GM19468 (cell line): ENCODE data around the gene MIGA2.

Source experiments
- ATAC-seq: cut with Tn5 transposase; IDR thresholded peaks from one replicate; pipeline ENCODE4 v1.9.1; 2021; ENCODE audit warnings: mild to moderate bottlenecking, moderate library complexity, moderate number of reproducible peaks; ENCODE audit not compliant: unreplicated experiment; ENCODE audit errors: extremely low read depth

The MIGA2 gene

DNA sequence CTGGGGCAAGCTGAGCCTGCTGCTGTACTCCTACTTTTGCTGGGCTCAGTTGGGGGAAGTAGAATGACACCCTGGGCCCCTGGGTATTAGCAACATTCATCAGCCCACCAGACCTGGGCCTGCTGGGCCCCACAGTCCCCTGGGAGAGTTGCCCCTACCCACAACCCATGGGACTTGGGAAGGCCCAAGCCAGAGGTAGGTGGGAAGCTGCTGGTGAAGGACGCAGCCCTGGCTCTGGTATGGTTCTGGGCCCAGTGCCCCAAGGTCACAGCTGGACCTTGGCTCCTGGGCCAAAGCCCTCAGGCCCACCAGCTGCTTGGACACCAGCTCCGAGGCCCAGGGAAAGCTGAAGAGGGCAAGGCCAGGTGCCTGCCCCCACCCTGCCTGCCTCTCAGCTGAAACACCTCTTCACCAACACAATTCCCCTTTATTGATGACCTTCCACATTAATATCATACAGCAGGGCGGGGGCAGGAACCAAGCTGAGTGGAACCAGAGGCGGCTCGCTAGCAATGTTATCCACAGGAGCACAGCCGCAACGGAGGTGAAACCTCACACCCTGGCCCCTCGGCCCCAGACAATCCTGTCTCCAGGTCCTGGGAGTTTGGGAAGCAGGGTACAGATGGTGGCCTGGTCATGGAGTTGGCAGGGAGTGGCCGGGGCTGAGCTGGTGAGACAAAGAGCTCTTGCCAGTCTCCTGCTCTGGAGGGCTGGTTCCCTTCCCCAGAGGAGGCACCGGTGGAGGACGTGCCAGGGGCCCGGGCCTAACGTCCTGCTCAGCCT lies 58.2 kb downstream of the MIGA2 start:
- no peak for ATAC-seq

DNA sequence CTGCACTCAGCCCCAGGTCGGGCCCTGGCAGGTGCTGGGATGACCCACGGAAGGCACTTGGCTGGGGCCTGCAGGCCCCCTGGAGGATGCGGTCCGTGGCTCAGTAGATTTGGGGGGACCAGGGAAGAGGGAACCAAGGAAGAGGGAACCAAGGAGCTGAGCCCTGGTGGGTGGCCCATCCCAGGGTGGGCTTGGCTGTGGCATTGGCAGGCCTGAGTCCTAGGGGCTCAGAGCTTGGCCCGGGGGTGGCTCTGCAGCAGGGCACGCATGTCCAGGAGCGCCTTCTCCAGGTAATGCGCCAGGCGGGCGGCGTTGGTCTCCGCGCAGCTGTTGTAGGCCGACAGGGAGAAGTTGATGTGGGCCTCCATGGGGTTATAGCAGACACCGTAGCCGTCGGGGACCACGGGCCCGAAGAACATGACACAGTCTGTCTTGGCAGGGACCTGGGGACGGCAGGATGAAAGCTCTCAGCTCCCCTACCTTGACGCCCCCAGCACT lies 58.8 kb downstream of the MIGA2 start:
- no peak for ATAC-seq

DNA sequence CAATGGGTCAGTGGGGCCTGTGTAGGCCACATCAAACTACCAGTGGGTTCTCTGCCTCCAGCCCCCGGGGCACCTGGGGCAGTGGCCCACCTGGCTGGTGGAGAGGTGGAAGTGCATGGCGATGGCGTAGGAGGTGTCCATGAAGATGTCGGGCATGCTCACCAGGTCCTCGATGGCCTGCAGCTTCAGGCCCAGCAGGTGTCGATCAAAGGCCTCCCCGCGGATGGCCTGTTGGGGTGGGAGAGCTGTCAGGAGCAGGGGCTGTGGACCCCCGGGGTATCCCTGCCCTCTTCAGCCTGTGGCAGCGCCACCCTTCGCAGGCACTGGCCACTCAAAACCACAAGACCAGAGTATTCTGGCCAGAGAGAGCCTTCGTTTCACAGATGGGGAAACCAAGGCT lies 59.5 kb downstream of the MIGA2 start:
- no peak for ATAC-seq

DNA sequence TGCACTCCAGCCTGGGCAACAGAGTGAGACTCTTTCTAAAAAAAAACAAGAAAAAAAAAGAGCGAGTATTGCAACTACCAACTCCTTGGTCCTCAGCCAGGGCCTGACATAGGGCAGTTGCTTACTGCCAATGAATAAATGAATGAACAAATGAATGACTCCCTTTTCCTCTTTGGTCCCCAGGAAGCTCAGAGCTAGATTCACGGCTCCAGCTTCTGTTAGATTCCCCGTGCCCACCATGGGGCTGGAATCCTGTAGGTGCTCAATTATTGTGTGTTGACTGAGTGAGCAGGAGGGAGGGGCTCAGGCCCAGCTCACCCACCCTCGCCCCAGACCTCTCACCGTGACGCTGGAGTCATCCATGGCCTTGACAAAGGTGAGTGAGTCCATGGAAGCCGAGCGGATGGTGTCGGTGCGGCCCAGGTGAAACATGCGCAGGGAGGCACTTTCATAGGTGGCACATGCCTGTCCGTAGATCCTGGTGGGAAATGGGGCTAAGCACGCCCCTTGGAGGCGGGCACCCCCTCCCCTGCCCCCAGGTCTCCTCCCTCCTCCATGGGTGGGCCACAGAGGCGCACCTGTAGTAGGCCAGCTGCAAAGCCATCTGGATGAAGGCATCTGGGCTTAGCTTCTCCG lies 61.4 kb downstream of the MIGA2 start:
- no peak for ATAC-seq

DNA sequence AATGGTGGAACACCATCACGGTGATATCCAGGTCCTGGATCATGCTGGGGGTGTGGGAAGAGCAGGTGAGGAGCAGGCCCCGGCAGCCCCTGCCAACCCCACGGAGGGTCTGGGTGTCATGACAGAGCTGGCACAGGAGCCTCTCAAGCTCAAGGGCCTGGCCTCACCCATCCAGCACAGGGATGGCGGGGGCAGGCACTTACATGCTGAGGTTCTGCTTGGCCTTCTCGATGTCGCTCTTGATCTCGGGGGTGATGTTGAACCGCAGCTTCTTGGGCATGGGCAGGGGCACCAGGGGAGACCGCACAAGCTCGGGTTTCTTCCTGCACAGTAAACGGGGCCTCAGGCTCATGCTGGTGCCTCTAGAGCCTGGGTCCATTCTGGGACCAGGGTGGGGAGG lies 61.9 kb downstream of the MIGA2 start:
- no peak for ATAC-seq

DNA sequence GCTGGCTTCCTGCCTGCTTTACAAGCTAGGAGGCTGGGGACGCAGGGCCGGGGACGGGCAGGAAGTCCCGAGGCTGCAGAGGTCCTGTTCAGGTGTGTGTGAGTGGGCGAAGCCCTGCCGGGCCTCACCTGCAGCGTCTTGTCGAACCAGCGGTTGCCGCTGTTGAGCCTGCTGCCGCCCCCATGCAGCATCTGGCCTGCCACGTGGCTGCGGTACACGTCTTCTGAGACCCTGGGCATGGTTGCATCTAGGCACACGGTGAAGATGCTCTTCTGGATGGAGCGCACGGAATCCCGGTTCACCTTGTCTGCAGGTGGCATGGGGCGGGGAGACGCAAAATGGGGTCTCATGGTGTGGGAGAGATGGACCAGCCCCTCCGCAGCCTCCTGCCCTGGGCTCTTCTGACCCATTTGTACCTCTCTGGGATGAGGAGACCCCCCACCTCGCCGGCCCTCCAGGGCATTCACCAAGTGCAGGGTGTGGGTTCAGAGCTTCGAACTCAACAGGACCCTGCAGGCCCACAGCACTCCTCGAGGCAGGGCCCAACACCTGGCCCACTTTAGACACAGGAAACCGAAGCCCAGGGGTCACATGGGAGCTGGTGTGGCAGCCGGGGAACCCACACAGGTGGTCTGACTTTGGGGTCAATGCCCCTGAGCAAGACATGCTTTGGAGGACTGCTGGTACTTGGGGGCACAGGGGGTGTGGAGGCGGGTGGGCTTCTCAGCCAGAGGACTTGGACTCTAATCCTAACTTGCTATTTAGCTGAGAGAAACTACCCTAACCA lies 64.2 kb downstream of the MIGA2 start:
- ATAC-seq: no peak

DNA sequence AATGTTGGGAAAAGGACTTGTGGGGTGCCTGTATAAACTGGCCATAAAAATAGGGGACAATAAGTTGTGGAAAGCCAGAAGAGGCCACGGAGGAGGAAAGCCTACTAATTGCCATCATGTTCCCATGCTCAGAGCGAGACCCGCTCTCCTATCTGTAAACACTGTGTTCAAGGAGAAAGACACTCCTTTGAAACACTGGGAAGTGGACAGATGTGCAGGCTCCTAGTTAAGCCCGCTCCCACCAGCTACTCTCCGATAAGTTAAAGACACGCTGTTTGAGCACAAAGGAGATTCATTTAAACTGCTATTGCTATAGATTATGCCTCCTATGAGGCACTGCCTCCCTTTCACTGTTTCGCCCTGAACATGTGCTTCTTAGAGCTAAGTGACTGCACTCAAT lies 64.9 kb downstream of the MIGA2 start:
- no peak for ATAC-seq

DNA sequence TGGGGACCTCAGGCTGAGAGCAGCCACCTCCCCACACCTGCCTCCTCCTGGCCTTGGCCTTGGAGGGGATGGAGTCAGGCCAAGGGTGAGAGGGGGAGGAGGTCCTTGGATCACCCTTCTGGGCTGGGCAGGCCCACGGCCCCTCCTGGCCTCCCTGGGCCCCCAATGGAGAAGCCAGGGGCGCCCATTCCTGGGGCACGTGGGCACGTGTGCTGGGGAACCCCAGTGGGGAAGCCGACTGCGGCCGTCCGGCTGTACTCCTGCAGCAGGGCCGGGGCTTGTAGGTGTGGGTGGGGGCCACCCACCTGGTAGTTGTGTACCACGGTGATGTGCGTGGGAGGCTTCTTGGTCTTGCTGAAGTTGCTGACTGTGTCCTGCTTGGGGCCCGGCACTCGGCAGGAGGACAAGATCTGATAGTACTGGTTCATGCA lies 65.7 kb downstream of the MIGA2 start:
- ATAC-seq: no peak

DNA sequence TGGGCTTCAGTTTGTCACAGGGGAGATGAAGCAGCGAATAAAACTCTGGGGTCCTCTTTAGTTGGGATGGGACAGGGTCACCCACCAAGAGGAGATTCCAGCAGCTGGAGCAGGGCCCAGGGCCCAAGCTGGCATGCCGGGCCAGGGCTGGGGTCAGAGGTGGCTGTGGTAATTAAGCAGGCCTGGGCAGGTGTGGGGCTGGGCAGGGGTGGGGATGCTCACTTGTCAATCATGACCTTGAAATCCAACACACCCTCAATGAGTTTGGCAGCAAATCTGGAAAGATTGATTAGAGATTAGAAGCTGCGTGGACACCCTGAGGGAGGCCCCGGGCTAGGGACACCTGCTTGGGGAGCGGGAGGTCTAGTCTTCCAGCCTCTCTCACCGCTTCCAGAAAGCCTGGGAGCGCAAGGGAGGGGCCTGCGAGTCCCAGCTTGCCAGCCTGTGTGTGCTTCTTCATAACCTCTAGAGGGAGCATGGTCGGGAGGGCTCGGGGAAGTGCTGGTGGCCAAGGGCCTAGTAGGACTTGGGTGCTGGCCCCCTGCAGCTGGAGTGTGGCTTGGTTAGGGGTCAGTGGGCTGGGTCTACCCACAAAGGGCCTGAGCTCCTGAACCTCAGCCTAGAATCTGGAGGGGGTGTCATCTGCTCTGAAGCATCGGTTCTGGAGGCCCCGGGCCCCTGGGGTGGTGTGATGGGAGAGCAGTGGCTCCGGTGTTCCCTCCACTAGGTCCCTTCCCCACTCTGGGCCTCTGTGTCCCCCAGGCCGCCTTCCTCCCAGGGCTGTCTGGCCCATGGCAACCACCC lies 66.6 kb downstream of the MIGA2 start:
- ATAC-seq: no peak

DNA sequence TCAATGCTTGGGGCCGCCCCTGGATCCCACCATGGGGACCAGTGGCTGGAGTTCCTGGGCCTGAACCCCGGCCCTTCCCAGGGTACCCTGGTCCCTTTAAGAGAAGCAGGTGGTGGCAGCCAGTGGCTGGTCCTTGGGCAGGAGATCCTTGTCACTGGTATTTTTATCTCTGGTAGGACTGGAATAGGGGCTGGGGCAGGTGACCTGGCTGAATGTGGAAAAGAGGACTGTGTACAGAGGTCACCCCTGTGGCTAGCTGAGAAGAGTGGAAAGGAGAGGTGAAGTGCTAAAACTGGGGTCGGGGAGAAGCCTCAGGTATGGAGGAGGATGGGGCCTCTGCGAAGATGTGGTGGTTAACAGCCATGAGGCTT lies 67.2 kb downstream of the MIGA2 start:
- ATAC-seq: no peak

DNA sequence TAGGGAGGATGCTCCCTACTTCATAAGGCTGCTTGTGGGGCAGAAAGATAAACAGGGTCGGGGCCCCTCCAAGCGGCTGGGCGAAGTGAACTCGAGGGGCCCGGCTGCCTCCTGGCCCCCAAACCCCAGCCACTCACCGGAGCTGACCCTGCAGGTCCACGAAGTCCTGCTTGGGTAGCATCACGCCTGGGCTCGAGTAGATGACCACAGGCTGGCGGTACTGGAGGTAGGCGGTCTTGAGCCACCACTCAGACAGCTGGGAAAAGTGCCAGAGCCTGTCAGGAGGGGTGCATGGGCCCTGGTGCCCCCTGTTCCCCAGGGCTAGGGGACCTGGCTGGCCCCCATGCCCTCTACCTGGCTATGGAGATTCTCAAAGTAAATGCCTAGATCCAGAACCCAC lies 67.6 kb downstream of the MIGA2 start:
- ATAC-seq: no peak

DNA sequence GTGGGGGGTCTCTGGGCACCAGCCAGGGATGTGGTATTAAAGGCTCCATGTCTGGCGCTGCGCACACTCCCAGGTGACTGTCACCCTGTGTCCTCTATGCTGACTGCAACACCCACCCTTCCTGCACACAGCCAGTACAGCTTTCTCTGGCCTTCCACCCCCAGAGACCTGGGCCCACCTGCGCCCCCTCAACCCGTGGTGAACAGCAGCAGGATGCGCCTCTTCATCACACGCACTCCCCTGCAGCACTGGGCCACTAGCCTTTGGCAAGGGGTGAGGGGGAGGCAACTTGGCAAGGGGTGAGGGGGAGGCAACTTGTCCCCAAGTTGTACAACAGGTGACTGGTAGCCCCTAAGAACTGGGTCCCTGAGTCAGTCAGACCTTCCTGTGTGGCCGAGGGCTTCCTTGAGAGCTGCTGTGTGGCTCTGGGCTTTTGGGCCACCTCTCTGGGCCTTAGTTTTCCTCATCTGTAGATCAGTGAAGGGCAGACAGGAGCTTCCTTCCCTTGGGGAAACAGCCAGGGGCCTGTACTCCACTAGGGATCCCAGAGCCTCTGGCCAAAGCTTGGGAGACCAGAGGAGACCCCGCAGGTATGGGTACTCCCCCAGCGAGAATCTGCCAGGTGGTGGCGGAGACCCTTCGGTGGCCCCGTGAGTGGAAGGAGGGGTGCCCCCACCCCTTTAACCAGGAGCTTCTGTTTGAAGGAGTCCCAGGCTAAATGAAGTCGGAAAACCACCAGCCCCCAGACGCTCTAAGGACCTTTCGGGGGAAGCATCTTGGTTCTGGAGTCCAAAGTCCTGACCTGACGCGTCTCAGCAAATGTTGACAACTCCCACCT lies 69.7 kb downstream of the MIGA2 start:
- ATAC-seq: no peak

DNA sequence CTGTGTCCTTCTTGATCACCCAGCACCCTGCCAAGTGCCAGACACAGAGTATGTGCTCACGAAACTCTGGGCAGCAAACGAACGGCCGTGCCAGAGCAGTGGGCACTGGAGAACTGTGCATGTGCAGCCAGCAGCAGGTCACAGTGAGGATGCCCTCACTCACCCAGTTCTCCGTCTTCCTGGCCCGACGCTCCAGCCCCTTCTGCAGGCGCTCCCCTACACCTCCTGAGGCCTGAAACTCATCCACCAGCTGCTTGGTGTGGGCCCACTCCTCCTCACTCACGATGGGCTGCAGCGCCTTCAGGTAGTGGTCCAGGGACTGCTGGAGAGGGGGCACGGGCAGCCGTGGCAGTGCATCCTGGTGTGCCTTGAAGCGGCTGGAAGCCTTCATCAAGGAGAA lies 71.2 kb downstream of the MIGA2 start:
- no peak for ATAC-seq

DNA sequence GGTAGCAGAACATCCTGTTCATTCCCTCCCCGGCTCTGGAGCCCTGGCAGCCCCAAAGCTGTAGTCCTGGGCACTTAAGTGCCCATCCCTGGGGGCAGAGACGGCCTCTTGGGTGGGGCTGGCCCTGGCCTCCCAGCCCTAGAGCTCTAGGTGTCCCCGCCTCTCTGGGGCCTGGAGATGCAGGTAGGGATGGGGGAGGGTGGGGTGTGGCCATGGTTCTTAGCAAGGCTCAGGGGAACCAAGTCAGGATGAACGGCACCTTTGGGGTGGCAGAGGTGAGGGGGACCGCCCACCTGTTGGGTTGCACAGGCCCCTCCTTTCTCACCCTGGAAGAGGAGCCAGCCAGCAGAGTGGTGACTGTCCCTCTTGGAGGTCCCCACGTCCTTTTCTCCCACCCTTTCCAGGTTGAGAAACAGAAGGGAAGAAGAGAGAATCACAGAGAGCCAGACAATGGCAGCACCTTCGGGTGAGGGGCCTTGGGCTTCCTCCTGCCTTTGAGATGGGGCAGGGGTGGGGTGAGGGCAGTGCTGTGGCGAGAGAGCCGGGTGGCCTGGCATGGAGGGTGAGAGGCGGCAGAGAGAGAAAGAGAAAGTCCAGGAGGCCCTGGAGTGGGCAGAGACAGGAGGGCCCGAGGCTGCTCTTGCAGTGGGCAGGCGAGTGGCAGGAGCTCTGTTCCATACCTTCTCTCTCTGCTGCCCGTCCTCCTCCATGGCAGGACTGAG lies 71.8 kb downstream of the MIGA2 start:
- ATAC-seq: no peak

DNA sequence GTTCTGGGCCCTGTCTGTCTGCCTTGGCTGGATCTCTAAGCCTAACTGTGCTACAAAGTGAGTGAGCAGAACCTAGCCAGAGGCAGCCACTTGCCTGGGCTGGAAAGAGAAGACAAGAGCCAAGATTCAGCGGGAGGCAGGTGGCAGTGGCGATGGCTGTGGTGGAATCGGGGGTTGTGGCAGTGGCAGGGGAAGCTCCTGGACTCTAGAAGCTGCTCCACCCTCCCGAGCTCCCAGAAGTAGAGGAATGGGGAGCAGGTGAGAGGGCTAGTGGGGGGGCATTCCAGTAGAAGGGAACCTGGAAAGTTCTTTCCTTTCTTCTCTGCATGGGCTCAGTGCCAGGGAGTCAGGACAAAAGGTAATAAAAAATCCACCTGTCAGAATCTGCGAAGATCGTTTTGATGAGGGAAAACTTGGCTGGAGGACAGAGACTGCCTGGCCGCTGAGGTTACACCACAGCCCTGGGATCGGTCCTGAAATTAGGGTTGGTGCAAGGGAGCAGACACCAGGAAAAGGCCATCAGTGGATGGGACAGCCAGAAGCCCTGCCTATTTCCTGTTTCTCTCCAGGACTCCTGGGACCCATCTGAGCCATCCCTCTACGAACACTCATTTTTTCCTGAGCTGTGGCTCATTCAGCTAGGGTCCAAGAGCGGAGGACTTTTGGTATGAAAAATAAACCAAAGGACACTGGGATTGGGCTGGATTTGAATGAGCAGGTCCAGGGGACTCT lies 72.5 kb downstream of the MIGA2 start:
- no peak for ATAC-seq

DNA sequence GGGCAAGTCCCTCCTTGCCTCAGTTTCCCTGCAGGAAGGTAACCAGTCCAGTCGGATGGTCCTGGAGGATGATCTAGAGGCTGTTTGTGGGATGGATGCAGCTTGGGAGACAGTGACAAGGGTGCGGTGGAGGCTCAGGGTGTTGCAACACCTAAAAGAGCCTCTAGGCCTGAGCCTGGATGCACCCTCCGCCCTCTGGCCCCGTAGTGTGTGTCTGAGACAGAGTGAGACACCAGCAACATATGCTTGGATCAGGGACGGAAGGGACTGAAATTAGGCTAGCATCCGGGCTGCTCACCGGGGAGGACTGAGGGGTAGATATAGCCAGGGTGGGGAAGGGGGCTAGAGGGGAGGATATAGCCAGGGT lies 73.1 kb downstream of the MIGA2 start:
- ATAC-seq: no peak

DNA sequence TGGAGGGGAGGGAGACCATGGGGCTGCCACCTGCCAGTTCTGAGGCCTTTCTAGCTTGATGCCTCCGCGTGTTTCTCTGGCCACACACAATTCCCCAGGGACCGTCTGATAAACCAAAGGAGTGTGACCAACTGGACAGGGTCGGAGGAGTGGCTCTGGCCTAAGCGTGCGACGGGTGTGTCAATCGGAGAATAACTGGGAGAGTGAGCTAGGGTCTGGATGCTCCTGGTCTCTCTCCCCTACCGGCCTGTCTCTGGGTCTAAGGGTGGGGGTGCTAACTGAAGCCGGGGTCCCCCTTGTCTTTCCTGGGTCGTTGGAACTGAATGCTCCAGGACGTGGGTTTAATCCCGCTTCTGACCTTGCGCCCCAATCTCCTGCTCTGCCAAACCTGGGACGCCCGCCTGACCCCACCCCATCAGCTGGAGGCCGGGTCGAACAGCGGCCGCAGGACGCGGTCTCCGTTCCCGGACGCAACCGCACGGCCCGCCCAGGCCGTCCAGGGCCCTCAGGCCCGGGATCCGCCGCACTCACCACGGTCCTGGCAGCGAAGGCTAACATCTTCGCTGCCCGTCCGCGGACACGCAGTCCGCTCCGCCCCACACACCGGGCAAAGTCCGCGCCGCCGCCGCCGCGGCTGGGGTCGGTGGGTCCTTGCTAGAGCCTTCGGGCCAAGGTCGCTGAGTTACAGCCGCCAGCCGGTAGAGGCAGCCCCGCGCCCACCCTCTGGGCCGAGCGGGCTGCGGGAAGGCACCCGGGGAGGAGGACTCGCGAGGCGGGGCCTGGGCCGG lies 73.7 kb downstream of the MIGA2 start:
- no peak for ATAC-seq
